OCI-LY3 (cell line): ENCODE data around the gene RAPGEF5.
"Not testable (repeated sequence)": the region's sequence is repeated elsewhere in the genome, so short reads cannot be mapped to it uniquely, and the experiment has no call there.

Experiments used
- H2AFZ ChIP-seq: fragments of 200-600, 300-600 bp; shearing (Covaris generic); 2 replicates; pipeline ENCODE4 v1.6.0; 2014; ENCODE audit warnings: antibody characterized with exemption, low read depth, low read length
- H3K27ac ChIP-seq: fragments of 200-600, 300-600 bp; sonication (generic); 2 replicates; pipeline ENCODE4 v1.5.1; 2014; ENCODE audit warnings: mild to moderate bottlenecking, low read length, moderate library complexity, mixed read lengths
- H3K27me3 ChIP-seq: fragments of 200-600, 300-600 bp; sonication (generic); 2 replicates; pipeline ENCODE4 v1.6.1; 2014; ENCODE audit warnings: low read depth, low read length, mixed read lengths
- H3K36me3 ChIP-seq: fragments of 200-600, 300-600 bp; sonication (generic); replicated peaks from 2 replicates; pipeline ENCODE3; 2014; ENCODE audit warnings: low read depth, low read length, mixed read lengths
- H3K4me1 ChIP-seq: fragments of 300-600, 200-600 bp; sonication (generic); 2 replicates; pipeline ENCODE4 v1.6.1; 2014; ENCODE audit warnings: low read length, mixed read lengths
- H3K4me2 ChIP-seq: fragments of 200-600, 300-600 bp; sonication (generic); 2 replicates; pipeline ENCODE4 v1.6.1; 2014; ENCODE audit warnings: low read length, mixed read lengths
- H3K4me3 ChIP-seq: fragments of 300-600, 200-600 bp; sonication (generic); 2 replicates; pipeline ENCODE4 v1.5.1; 2014; ENCODE audit warnings: antibody characterized with exemption, mild to moderate bottlenecking, low read length, moderate library complexity
- H3K79me2 ChIP-seq: fragments of 300-600, 200-600 bp; shearing (Covaris generic); 2 replicates; pipeline ENCODE4 v1.6.1; 2014; ENCODE audit warnings: mild to moderate bottlenecking, low read length, mixed read lengths
- H3K9ac ChIP-seq: fragments of 300-600, 200-600 bp; shearing (Covaris generic); 2 replicates; pipeline ENCODE4 v1.6.0; 2014; ENCODE audit warnings: mild to moderate bottlenecking, low read length, moderate library complexity
- H3K9me3 ChIP-seq: fragments of 200-600, 300-600 bp; shearing (Covaris generic); 2 replicates; pipeline ENCODE4 v1.6.1; 2014; ENCODE audit warnings: low read length, mixed read lengths; ENCODE audit not compliant: insufficient read depth
- H4K20me1 ChIP-seq: fragments of 200-600, 300-600 bp; sonication (generic); 2 replicates; pipeline ENCODE4 v1.6.1; 2016; ENCODE audit warnings: low read length, mixed read lengths; ENCODE audit not compliant: insufficient read depth
- EZH2phosphoT487 ChIP-seq: fragments of 200-600 bp; shearing (Covaris generic); IDR thresholded peaks from 2 replicates; pipeline ENCODE4 v1.6.1; 2018; ENCODE audit warnings: antibody characterized with exemption, mixed run types, low read depth
- TF ChIP-seq, protein P1 (sequence below): fragments of 200-600, 300-600 bp; sonication (generic); IDR thresholded peaks from 2 replicates; pipeline ENCODE4 v1.5.1; 2014; ENCODE audit warnings: antibody characterized with exemption, low read length, low read depth

RAPGEF5 gene

DNA sequence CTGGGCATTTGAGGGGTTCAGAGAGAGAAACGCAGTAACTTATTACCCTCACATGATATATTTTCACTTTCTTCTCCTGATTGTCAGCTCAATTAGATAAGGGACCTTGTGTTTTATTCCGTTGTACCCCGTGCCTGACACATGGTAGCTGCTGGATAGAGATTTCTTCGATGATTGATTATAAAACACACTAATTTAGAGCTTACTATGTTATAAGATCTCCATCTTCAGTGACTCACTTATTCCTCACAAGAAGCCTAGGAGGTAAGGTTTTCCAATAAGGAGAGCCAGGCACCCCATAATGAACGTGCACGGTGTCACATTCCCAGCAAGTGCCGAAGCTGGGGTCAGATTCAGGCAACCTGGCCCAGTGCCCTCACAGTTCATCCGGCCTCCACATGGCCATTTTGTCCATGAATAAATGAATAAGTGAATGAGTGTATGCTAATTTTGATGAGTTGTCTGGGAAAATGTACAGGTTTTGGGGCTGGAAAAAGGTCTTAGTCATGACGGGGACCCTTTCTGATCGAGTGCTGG is 273.2 kb downstream of the RAPGEF5 start:
- peaks cover 3% of the 10 kb centered on the region; the same call in 1 of the 2 replicates for H3K27me3 ChIP-seq
- H3K9me3 ChIP-seq: no peaks in the 10 kb centered on the region
- H3K9ac ChIP-seq: peak overlapping the region; percentile 70
- H3K4me2 ChIP-seq: peak overlapping the region; percentile 93
- no peaks in the 10 kb centered on the region for H3K36me3 ChIP-seq
- H4K20me1 ChIP-seq: no peaks in the 10 kb centered on the region
- H2AFZ ChIP-seq: peak overlapping the region; percentile 90
- no peak overlapping the region for H3K27ac ChIP-seq
- TF ChIP-seq, protein P1, sequence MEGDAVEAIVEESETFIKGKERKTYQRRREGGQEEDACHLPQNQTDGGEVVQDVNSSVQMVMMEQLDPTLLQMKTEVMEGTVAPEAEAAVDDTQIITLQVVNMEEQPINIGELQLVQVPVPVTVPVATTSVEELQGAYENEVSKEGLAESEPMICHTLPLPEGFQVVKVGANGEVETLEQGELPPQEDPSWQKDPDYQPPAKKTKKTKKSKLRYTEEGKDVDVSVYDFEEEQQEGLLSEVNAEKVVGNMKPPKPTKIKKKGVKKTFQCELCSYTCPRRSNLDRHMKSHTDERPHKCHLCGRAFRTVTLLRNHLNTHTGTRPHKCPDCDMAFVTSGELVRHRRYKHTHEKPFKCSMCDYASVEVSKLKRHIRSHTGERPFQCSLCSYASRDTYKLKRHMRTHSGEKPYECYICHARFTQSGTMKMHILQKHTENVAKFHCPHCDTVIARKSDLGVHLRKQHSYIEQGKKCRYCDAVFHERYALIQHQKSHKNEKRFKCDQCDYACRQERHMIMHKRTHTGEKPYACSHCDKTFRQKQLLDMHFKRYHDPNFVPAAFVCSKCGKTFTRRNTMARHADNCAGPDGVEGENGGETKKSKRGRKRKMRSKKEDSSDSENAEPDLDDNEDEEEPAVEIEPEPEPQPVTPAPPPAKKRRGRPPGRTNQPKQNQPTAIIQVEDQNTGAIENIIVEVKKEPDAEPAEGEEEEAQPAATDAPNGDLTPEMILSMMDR: no peak
- no peak for TF ChIP-seq EZH2phosphoT487
- H3K79me2 ChIP-seq: no peaks in the 10 kb centered on the region
- H3K4me3 ChIP-seq: peak overlapping the region; percentile 78
- H3K4me1 ChIP-seq: peaks cover 13% of the 10 kb centered on the region

DNA sequence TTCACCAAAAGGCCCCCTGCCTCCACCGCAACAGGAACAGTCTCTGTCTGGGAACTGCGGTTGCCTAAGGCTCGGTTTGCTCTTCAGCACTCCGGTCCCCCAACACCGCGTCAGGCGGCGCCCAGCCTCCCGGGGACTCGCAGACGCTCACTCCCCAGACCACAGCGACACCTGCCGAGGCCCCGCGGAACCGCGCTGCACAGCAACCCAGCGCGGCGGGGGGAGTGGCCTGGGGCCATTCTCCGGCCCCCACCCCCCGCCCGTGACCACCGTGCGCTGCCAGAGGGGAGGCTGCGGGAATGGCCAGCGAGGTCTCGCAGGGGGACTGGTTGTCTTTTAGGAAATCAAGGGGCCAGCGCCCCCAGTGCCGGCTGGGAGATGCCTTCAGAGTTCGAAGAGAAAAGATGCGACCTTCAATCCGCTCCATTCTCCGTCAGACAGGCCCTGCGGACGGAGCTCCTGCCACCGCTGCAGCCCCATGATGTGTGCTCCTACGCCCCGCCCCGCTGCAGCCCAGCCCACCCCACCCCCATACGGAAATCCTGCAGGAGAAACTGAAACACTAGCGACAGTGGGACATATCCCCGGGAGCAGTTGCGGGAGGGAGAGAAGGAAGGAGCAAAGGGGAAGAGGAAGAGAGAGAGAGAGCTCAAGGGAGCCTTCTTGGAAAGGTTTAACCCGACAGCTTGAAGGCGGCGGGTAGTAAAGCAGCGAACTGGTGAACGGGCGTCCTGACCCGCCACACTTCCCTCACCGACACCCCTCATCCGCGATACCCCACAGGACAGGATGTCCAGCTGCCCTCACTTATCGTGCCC is 273.9 kb downstream of the RAPGEF5 start:
- Histone ChIP-seq H3K9ac (peak overlapping the region; percentile 70), H3K27me3 (peaks cover 3% of the 10 kb centered on the region; the same call in 1 of the 2 replicates), H4K20me1 (no peaks in the 10 kb centered on the region), H3K36me3 (no peaks in the 10 kb centered on the region), H3K79me2 (no peaks in the 10 kb centered on the region), H3K9me3 (no peaks in the 10 kb centered on the region), H3K4me3 (peak overlapping the region; percentile 78), H2AFZ (peak overlapping the region; percentile 90), H3K4me1 (peaks cover 13% of the 10 kb centered on the region), H3K4me2 (peak overlapping the region; percentile 93), H3K27ac (peak overlapping the region; percentile 38; the same call in 1 of the 2 replicates)
- no peak for TF ChIP-seq EZH2phosphoT487
- TF ChIP-seq, protein P1: peak; percentile 78

DNA sequence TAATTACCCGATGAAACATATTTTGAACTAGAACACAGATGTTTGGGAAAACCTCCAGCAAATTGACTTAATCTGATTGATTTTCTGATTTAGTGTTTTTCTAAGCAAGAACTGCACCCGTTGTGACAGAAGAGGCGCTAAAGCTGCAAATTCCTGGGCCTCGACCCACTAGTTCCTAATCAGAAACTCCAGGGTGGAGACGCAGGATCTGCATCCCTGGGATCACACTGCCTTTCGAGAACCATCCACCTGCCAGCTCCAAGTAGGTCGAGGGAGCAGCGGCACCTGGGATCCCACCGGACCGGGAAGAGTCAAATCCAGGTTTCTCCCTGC is 274.4 kb downstream of the RAPGEF5 start:
- H2AFZ ChIP-seq: peak overlapping the region; percentile 68
- no peak overlapping the region for H3K27ac ChIP-seq

DNA sequence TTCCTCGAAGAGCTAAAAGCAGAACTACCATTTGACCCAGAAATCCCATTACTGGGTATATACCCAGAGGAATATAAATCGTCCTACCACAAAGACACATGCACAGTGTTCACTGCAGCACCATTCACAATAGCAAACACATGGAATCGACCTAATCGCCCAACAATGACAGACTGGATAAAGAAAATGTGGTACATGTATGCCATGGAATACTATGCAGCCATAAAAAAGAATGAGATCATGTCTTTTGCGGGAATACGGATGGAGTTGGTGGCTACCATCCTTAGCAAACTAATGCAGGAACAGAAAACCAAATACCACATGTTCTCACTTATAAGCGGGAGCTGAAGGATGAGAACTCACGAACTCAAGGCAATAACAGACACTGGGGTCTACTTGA is 276.7 kb downstream of the RAPGEF5 start:
- not testable (repeated sequence) for H3K9ac ChIP-seq, H3K27me3 ChIP-seq, H3K79me2 ChIP-seq, H3K4me2 ChIP-seq, H3K36me3 ChIP-seq, H3K4me3 ChIP-seq, H3K27ac ChIP-seq, H3K9me3 ChIP-seq, H4K20me1 ChIP-seq, H2AFZ ChIP-seq
- H3K4me1 ChIP-seq: peaks cover 15% of the 10 kb centered on the region

More for the DNA sequence above, 274.4 kb downstream of the RAPGEF5 start:
- Histone ChIP-seq H3K9ac (peak overlapping the region; percentile 56), H3K27me3 (peaks cover 3% of the 10 kb centered on the region; the same call in 1 of the 2 replicates), H3K36me3 (no peaks in the 10 kb centered on the region), H3K4me3 (peak overlapping the region; percentile 78), H3K9me3 (no peaks in the 10 kb centered on the region), H3K4me2 (peak overlapping the region; percentile 93), H3K4me1 (peaks cover 13% of the 10 kb centered on the region), H4K20me1 (no peaks in the 10 kb centered on the region), H3K79me2 (no peaks in the 10 kb centered on the region)
- TF ChIP-seq, protein P1: no peak
- TF ChIP-seq EZH2phosphoT487: no peak

DNA sequence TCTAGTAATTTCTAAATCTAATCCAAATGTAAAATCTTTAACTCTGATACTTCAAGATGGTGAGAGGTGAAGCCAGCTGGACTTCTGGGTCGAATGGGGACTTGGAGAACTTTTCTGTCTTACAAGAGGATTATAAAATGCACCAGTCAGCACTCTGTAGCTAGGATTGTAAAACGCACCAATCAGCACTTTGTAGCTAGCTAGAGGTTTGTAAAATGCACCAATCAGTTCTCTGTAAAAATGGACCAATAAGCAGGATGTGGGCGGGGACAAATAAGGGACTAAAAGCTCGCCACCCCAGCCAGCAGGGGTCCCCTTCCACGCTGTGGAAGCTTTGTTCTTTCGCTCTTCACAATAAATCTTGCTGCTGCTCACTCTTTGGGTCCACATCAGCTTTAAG is 278.1 kb downstream of the RAPGEF5 start:
- H3K9ac ChIP-seq, H4K20me1 ChIP-seq, H3K4me3 ChIP-seq, H3K36me3 ChIP-seq, H3K9me3 ChIP-seq, H3K27me3 ChIP-seq, H2AFZ ChIP-seq, H3K79me2 ChIP-seq, H3K4me2 ChIP-seq, H3K27ac ChIP-seq: not testable (repeated sequence)
- peaks cover 13% of the 10 kb centered on the region for H3K4me1 ChIP-seq
